ENCODE measurements around the gene KIZ.

Gene KIZ

GRCh38 chr20:21181028-21181427, 55.1 kb downstream of the KIZ start:
- TF ChIP-seq TAF1 (IDR thresholded peaks at IDR 0.05; ENCODE audit: borderline replicate concordance, insufficient read depth, low read length) (no peak), POLR2AphosphoS5 (IDR thresholded peaks at IDR 0.05; ENCODE audit: low read depth, low read length) (no peak), SIN3A (IDR thresholded peaks at IDR 0.05; ENCODE audit: borderline replicate concordance, insufficient read depth, low read length) (no peak), REST (IDR thresholded peaks at IDR 0.05; ENCODE audit: insufficient read depth in 1 of 2, low read depth in 2 of 2, low read length in 2 of 2) (no peak), FOXP2 (optimal IDR thresholded peaks at IDR 0.05; ENCODE audit: borderline replicate concordance, extremely low read depth, extremely low read length, insufficient read depth) (no peak)

- TF ChIP-seq TAF1 (IDR thresholded peaks at IDR 0.05; ENCODE audit: borderline replicate concordance, insufficient read depth, low read length) (no peak), POLR2AphosphoS5 (IDR thresholded peaks at IDR 0.05; ENCODE audit: low read depth, low read length) (no peak), REST (IDR thresholded peaks at IDR 0.05; ENCODE audit: insufficient read depth in 1 of 2, low read depth in 2 of 2, low read length in 2 of 2) (no peak), FOXP2 (optimal IDR thresholded peaks at IDR 0.05; ENCODE audit: borderline replicate concordance, extremely low read depth, extremely low read length, insufficient read depth) (no peak), SIN3A (IDR thresholded peaks at IDR 0.05; ENCODE audit: borderline replicate concordance, insufficient read depth, low read length) (no peak)
Measured at GRCh38 chr20:21182832-21183563, 57.1 kb downstream of the KIZ start.

- TF ChIP-seq TAF1 (IDR thresholded peaks at IDR 0.05; ENCODE audit: borderline replicate concordance, insufficient read depth, low read length) = no peak
- TF ChIP-seq REST (IDR thresholded peaks at IDR 0.05; ENCODE audit: insufficient read depth in 1 of 2, low read depth in 2 of 2, low read length in 2 of 2) = no peak
- no peak for TF ChIP-seq SIN3A (IDR thresholded peaks at IDR 0.05; ENCODE audit: borderline replicate concordance, insufficient read depth, low read length)
Measured at GRCh38 chr20:21183722-21184121, 57.8 kb downstream of the KIZ start.

- TF ChIP-seq SIN3A (IDR thresholded peaks at IDR 0.05; ENCODE audit: borderline replicate concordance, insufficient read depth, low read length) (no peak), FOXP2 (optimal IDR thresholded peaks at IDR 0.05; ENCODE audit: borderline replicate concordance, extremely low read depth, extremely low read length, insufficient read depth) (no peak)
Measured at GRCh38 chr20:21184819-21185218, 58.9 kb downstream of the KIZ start.

GRCh38 chr20:21185849-21186248, 60.0 kb downstream of the KIZ start:
- TF ChIP-seq REST (IDR thresholded peaks at IDR 0.05; ENCODE audit: insufficient read depth in 1 of 2, low read depth in 2 of 2, low read length in 2 of 2) = no peak
- no peak for TF ChIP-seq FOXP2 (optimal IDR thresholded peaks at IDR 0.05; ENCODE audit: borderline replicate concordance, extremely low read depth, extremely low read length, insufficient read depth)
- no peak for TF ChIP-seq POLR2AphosphoS5 (IDR thresholded peaks at IDR 0.05; ENCODE audit: low read depth, low read length)
- TF ChIP-seq TAF1 (IDR thresholded peaks at IDR 0.05; ENCODE audit: borderline replicate concordance, insufficient read depth, low read length) = no peak
- no peak for TF ChIP-seq SIN3A (IDR thresholded peaks at IDR 0.05; ENCODE audit: borderline replicate concordance, insufficient read depth, low read length)

All from PFSK-1 (cell line).